Natural killer cell (primary cell): ENCODE results near the gene SLC25A33. TPM values are rescaled to one million over a fixed set of nuclear protein-coding genes. Genes with fewer than 3 reads are reported as not detected.
A peak's percentile ranks its signal among the peaks of the same experiment; 100 is the strongest.

ENCODE experiments used
- ATAC-seq, 3 donors: fragments of 150-1000 bp in 2 of 3; fragments of 200-7000 bp in 1 of 3; cut with Tn5 transposase; 1 replicate in 1 of 3; 2 replicates in 2 of 3; pipeline ENCODE4 v1.10.0; 2021; ENCODE audit warnings: mild to moderate bottlenecking in 2 of 3, moderate library complexity in 2 of 3
- DNase-seq, 2 donors: peaks; one replicate each; pipeline versions ENCODE4 v3.0.0 to v3.0.0-alpha.2; 2013 to 2021; ENCODE audit warnings: mixed read lengths in 1 of 2
- H3K27ac ChIP-seq: one replicate; pipeline ENCODE4 v1.5.1; 2013; ENCODE audit warnings: mild to moderate bottlenecking, low read length
- H3K27me3 ChIP-seq: one replicate; pipeline ENCODE4 v1.6.1; 2013; ENCODE audit warnings: low read length; ENCODE audit not compliant: control insufficient read depth, insufficient read depth
- H3K36me3 ChIP-seq: one replicate; pipeline ENCODE4 v1.6.1; 2013; ENCODE audit warnings: low read length; ENCODE audit not compliant: control insufficient read depth, insufficient read depth
- H3K4me1 ChIP-seq: one replicate; pipeline ENCODE4 v1.6.1; 2013; ENCODE audit warnings: low read length; ENCODE audit not compliant: control insufficient read depth, insufficient read depth
- H3K4me3 ChIP-seq: one replicate; pipeline ENCODE4 v1.5.1; 2013; ENCODE audit warnings: low read length
- H3K9me3 ChIP-seq: one replicate; pipeline ENCODE4 v1.6.1; 2013; ENCODE audit warnings: low read length; ENCODE audit not compliant: control insufficient read depth, insufficient read depth
- H3K27ac Mint-ChIP-seq, 2 donors: one replicate each; pipeline ENCODE4 v1.8.0; 2022; ENCODE audit warnings: mild to moderate bottlenecking in 2 of 2, mixed read lengths in 2 of 2, moderate library complexity in 1 of 2
- H3K27me3 Mint-ChIP-seq, 2 donors: one replicate each; pipeline ENCODE4 v1.8.0; 2022; ENCODE audit warnings: low read depth in 2 of 2, mixed read lengths in 2 of 2
- H3K36me3 Mint-ChIP-seq: one replicate; pipeline ENCODE4 v1.8.0; 2022; ENCODE audit warnings: mixed read lengths
- H3K4me1 Mint-ChIP-seq, 2 donors: one replicate each; pipeline ENCODE4 v1.8.0; 2022; ENCODE audit warnings: mixed read lengths in 2 of 2
- H3K4me3 Mint-ChIP-seq: one replicate; pipeline ENCODE4 v1.8.0; 2022; ENCODE audit warnings: mild to moderate bottlenecking, moderate library complexity, mixed read lengths
- H3K9me3 Mint-ChIP-seq, 2 donors: one replicate each; pipeline ENCODE4 v1.8.0; 2022; ENCODE audit warnings: mixed read lengths in 2 of 2
- CTCF ChIP-seq: fragments of 200-600 bp; IDR thresholded peaks from one replicate; pipeline ENCODE4 v1.8.0; 2022; ENCODE audit warnings: antibody characterized with exemption
- WGBS: methylation state at CpG from one replicate; pipeline ENCODE4 v1.1.7; 2013; ENCODE audit warnings: missing lambda C conversion rate; ENCODE audit not compliant: insufficient coverage; 5-methylcytosine and 5-hydroxymethylcytosine counted together
- intact Hi-C: fragments of 100-400 bp; cut with micrococcal nuclease; formaldehyde crosslinking; loops from one replicate; pipeline ENCODE4 v1.14.2; 2022
- total RNA-seq, 4 donors: library from RNA; stranded (reverse); fragments of 120-200 nt in 1 of 4; gene quantifications; one replicate each; pipeline versions ENCODE4 v1.2.3 to v1.2.4, GENCODE V29; 2013 to 2022

SLC25A33 gene
- total RNA-seq, 3 donors from 2014 or later (not counting 1 experiment from before 2014, with no cell fraction given) = 7.0 to 9.0 (median 7.6) TPM

GRCh38 chr1:9615316-9616063, 76.2 kb downstream of the SLC25A33 start:
- 50% methylated on average over 16 of the region's 16 CpGs for WGBS
- ATAC-seq = peak; percentile 52 to 87 (median 82)
- intact Hi-C loops = no loop called here
- peaks cover 4% of the 10 kb centered on the region for H3K36me3 ChIP-seq
- H3K27ac Mint-ChIP-seq = no peak overlapping the region
- H3K27ac ChIP-seq = no peak overlapping the region
- H3K4me3 Mint-ChIP-seq = no peak overlapping the region
- H3K9me3 ChIP-seq = no peaks in the 10 kb centered on the region
- peaks cover 0 to 6% of the 10 kb centered on the region in 2 donors for H3K27me3 Mint-ChIP-seq
- H3K4me1 Mint-ChIP-seq = no peaks in the 10 kb centered on the region
- no peaks in the 10 kb centered on the region for H3K9me3 Mint-ChIP-seq
- peaks cover 7% of the 10 kb centered on the region for H3K4me1 ChIP-seq
- peak; percentile 40 to 74 for DNase-seq
- no peaks in the 10 kb centered on the region for H3K36me3 Mint-ChIP-seq
- H3K4me3 ChIP-seq = no peak overlapping the region
- H3K27me3 ChIP-seq = no peaks in the 10 kb centered on the region
- peak; percentile 52 for TF ChIP-seq CTCF

GRCh38 chr1:9618909-9619679, 79.8 kb downstream of the SLC25A33 start:
- no peak overlapping the region for H3K27ac Mint-ChIP-seq
- no peaks in the 10 kb centered on the region for H3K9me3 Mint-ChIP-seq
- 82% methylated on average over 18 of the region's 18 CpGs for WGBS
- intact Hi-C loops = no loop called here
- H3K27me3 Mint-ChIP-seq = peaks cover 0 to 8% of the 10 kb centered on the region in 2 donors
- H3K36me3 ChIP-seq = no peaks in the 10 kb centered on the region
- no peaks in the 10 kb centered on the region for H3K27me3 ChIP-seq
- TF ChIP-seq CTCF = no peak
- H3K27ac ChIP-seq = no peak overlapping the region
- no peak overlapping the region for H3K4me3 ChIP-seq
- ATAC-seq (no peak), DNase-seq (no peak)
- no peaks in the 10 kb centered on the region for H3K9me3 ChIP-seq
- no peak overlapping the region for H3K4me3 Mint-ChIP-seq
- no peaks in the 10 kb centered on the region for H3K36me3 Mint-ChIP-seq
- H3K4me1 ChIP-seq = peaks cover 7% of the 10 kb centered on the region
- no peaks in the 10 kb centered on the region for H3K4me1 Mint-ChIP-seq

- no peaks in the 10 kb centered on the region for H3K27me3 ChIP-seq
- no peak overlapping the region for H3K4me3 ChIP-seq
- Mint-ChIP-seq H3K9me3 (no peaks in the 10 kb centered on the region), H3K27ac (no peak overlapping the region), H3K27me3 (peaks cover 0 to 9% of the 10 kb centered on the region in 2 donors), H3K36me3 (no peaks in the 10 kb centered on the region), H3K4me1 (peaks cover 2% of the 10 kb centered on the region in 2 donors), H3K4me3 (no peak overlapping the region)
- intact Hi-C loops = no loop called here
- DNase-seq = no peak
- H3K36me3 ChIP-seq = no peaks in the 10 kb centered on the region
- TF ChIP-seq CTCF = no peak
- no peaks in the 10 kb centered on the region for H3K9me3 ChIP-seq
- no peak for ATAC-seq
- H3K27ac ChIP-seq = no peak overlapping the region
- H3K4me1 ChIP-seq = peaks cover 9% of the 10 kb centered on the region
These were observed 81.8 kb downstream of the SLC25A33 start for GRCh38 chr1:9621032-9621431.
